ENCODE data around the gene TENM4.

Gene TENM4

GRCh38 chr11:79139900-79140299 is 300.9 kb downstream of the TENM4 start:
- Histone ChIP-seq H3K4ac (ENCODE audit: low read length) (no peak overlapping the region), H2BK15ac (ENCODE audit: low read length) (no peak overlapping the region), H2AK5ac (ENCODE audit: low read depth, low read length) (no peak overlapping the region), H3K14ac (ENCODE audit: low read length) (no peak overlapping the region), H2BK120ac (ENCODE audit: low read depth, low read length) (no peak overlapping the region), H4K8ac (ENCODE audit: low read depth, low read length) (no peak overlapping the region), H3K4me1 (ENCODE audit: control insufficient read depth in 2 of 2, insufficient read depth in 1 of 2, low read depth in 1 of 2, low read length in 2 of 2) (no peaks in the 10 kb centered on the region), H3K79me1 (ENCODE audit: low read depth, low read length) (no peaks in the 10 kb centered on the region), H3K4me2 (ENCODE audit: insufficient read depth, low read length, poor library complexity, severe bottlenecking) (no peak overlapping the region), H3K36me3 (replicated peaks in 1 of 2; ENCODE audit: control insufficient read depth in 2 of 2, insufficient read depth in 2 of 2, low read length in 2 of 2) (no peaks in the 10 kb centered on the region), H3K9ac (ENCODE audit: low read depth, low read length, poor library complexity) (no peak overlapping the region), H3K27ac (replicated peaks; ENCODE audit: low read length) (no peak overlapping the region), H2AFZ (ENCODE audit: low read length) (no peak overlapping the region), H2BK5ac (ENCODE audit: low read length) (no peak overlapping the region), H3K27me3 (ENCODE audit: control insufficient read depth in 3 of 3, insufficient read depth in 3 of 3, low read depth in 1 of 3, low read length in 3 of 3) (no peaks in the 10 kb centered on the region), H3K4me3 (ENCODE audit: low read length in 2 of 2) (no peak overlapping the region), H3K9me3 (replicated peaks in 1 of 2; ENCODE audit: control insufficient read depth in 2 of 2, insufficient read depth in 1 of 2, low read depth in 1 of 2, low read length in 2 of 2) (no peaks in the 10 kb centered on the region), H3K23ac (ENCODE audit: low read depth, low read length, poor library complexity) (no peak overlapping the region), H2BK12ac (ENCODE audit: low read length) (no peak overlapping the region), H4K91ac (ENCODE audit: low read depth, low read length, poor library complexity) (no peak overlapping the region), H3K18ac (ENCODE audit: low read length) (no peak overlapping the region)
- no peak for DNase-seq (ENCODE audit: low spot score)
- no CpG with 5 or more reads among the region's 4 CpGs for WGBS, 2 donors (ENCODE audit: extremely low coverage in 2 of 2, insufficient read length in 2 of 2, insufficient replicate concordance in 1 of 2)

- Histone ChIP-seq H2AK5ac (ENCODE audit: low read depth, low read length) (no peak overlapping the region), H3K23ac (ENCODE audit: low read depth, low read length, poor library complexity) (no peak overlapping the region), H3K4me1 (ENCODE audit: control insufficient read depth in 2 of 2, insufficient read depth in 1 of 2, low read depth in 1 of 2, low read length in 2 of 2) (no peaks in the 10 kb centered on the region), H3K9ac (ENCODE audit: low read depth, low read length, poor library complexity) (no peak overlapping the region), H3K4ac (ENCODE audit: low read length) (no peak overlapping the region), H3K79me1 (ENCODE audit: low read depth, low read length) (no peaks in the 10 kb centered on the region), H4K8ac (ENCODE audit: low read depth, low read length) (no peak overlapping the region), H3K14ac (ENCODE audit: low read length) (no peak overlapping the region), H3K4me3 (ENCODE audit: low read length in 2 of 2) (no peak overlapping the region), H2BK12ac (ENCODE audit: low read length) (no peak overlapping the region), H3K36me3 (replicated peaks in 1 of 2; ENCODE audit: control insufficient read depth in 2 of 2, insufficient read depth in 2 of 2, low read length in 2 of 2) (no peaks in the 10 kb centered on the region), H2BK15ac (ENCODE audit: low read length) (no peak overlapping the region), H3K9me3 (replicated peaks in 1 of 2; ENCODE audit: control insufficient read depth in 2 of 2, insufficient read depth in 1 of 2, low read depth in 1 of 2, low read length in 2 of 2) (peaks cover 2 to 7% of the 10 kb centered on the region in 2 donors), H2BK120ac (ENCODE audit: low read depth, low read length) (no peak overlapping the region), H3K27me3 (ENCODE audit: control insufficient read depth in 3 of 3, insufficient read depth in 3 of 3, low read depth in 1 of 3, low read length in 3 of 3) (no peaks in the 10 kb centered on the region), H3K4me2 (ENCODE audit: insufficient read depth, low read length, poor library complexity, severe bottlenecking) (no peak overlapping the region), H4K91ac (ENCODE audit: low read depth, low read length, poor library complexity) (no peak overlapping the region), H2BK5ac (ENCODE audit: low read length) (no peak overlapping the region), H3K27ac (replicated peaks; ENCODE audit: low read length) (no peak overlapping the region), H2AFZ (ENCODE audit: low read length) (no peak overlapping the region), H3K18ac (ENCODE audit: low read length) (no peak overlapping the region)
- WGBS, 2 donors (ENCODE audit: extremely low coverage in 2 of 2, insufficient read length in 2 of 2, insufficient replicate concordance in 1 of 2): no CpG with 5 or more reads among the region's 4 CpGs
- DNase-seq (ENCODE audit: low spot score): no peak
Observed at GRCh38 chr11:79129702-79130101, 311.1 kb downstream of the TENM4 start.

GRCh38 chr11:79128291-79128690 is 312.5 kb downstream of the TENM4 start:
- Histone ChIP-seq H3K4me3 (ENCODE audit: low read length in 2 of 2) (no peak overlapping the region), H3K79me1 (ENCODE audit: low read depth, low read length) (no peaks in the 10 kb centered on the region), H2BK12ac (ENCODE audit: low read length) (no peak overlapping the region), H3K36me3 (replicated peaks in 1 of 2; ENCODE audit: control insufficient read depth in 2 of 2, insufficient read depth in 2 of 2, low read length in 2 of 2) (no peaks in the 10 kb centered on the region), H3K27me3 (ENCODE audit: control insufficient read depth in 3 of 3, insufficient read depth in 3 of 3, low read depth in 1 of 3, low read length in 3 of 3) (no peaks in the 10 kb centered on the region), H3K4ac (ENCODE audit: low read length) (no peak overlapping the region), H3K14ac (ENCODE audit: low read length) (no peak overlapping the region), H3K4me1 (ENCODE audit: control insufficient read depth in 2 of 2, insufficient read depth in 1 of 2, low read depth in 1 of 2, low read length in 2 of 2) (no peaks in the 10 kb centered on the region), H2AK5ac (ENCODE audit: low read depth, low read length) (no peak overlapping the region), H2BK120ac (ENCODE audit: low read depth, low read length) (no peak overlapping the region), H4K8ac (ENCODE audit: low read depth, low read length) (no peak overlapping the region), H2BK5ac (ENCODE audit: low read length) (no peak overlapping the region), H3K18ac (ENCODE audit: low read length) (no peak overlapping the region), H3K4me2 (ENCODE audit: insufficient read depth, low read length, poor library complexity, severe bottlenecking) (no peak overlapping the region), H2AFZ (ENCODE audit: low read length) (no peak overlapping the region), H3K9ac (ENCODE audit: low read depth, low read length, poor library complexity) (no peak overlapping the region), H2BK15ac (ENCODE audit: low read length) (no peak overlapping the region), H4K91ac (ENCODE audit: low read depth, low read length, poor library complexity) (no peak overlapping the region), H3K9me3 (replicated peaks in 1 of 2; ENCODE audit: control insufficient read depth in 2 of 2, insufficient read depth in 1 of 2, low read depth in 1 of 2, low read length in 2 of 2) (peaks cover 2 to 7% of the 10 kb centered on the region in 2 donors), H3K27ac (replicated peaks; ENCODE audit: low read length) (no peak overlapping the region), H3K23ac (ENCODE audit: low read depth, low read length, poor library complexity) (no peak overlapping the region)
- DNase-seq (ENCODE audit: low spot score): no peak
- no CpG with 5 or more reads among the region's 3 CpGs for WGBS, 2 donors (ENCODE audit: extremely low coverage in 2 of 2, insufficient read length in 2 of 2, insufficient replicate concordance in 1 of 2)

GRCh38 chr11:79122759-79123158 is 318.1 kb downstream of the TENM4 start:
- no CpG with 5 or more reads among the region's 3 CpGs for WGBS, 2 donors (ENCODE audit: extremely low coverage in 2 of 2, insufficient read length in 2 of 2, insufficient replicate concordance in 1 of 2)
- Histone ChIP-seq H3K4me2 (ENCODE audit: insufficient read depth, low read length, poor library complexity, severe bottlenecking) (no peak overlapping the region), H3K18ac (ENCODE audit: low read length) (no peak overlapping the region), H2AK5ac (ENCODE audit: low read depth, low read length) (no peak overlapping the region), H3K4ac (ENCODE audit: low read length) (no peak overlapping the region), H3K79me1 (ENCODE audit: low read depth, low read length) (no peaks in the 10 kb centered on the region), H3K4me3 (ENCODE audit: low read length in 2 of 2) (no peak overlapping the region), H2BK12ac (ENCODE audit: low read length) (no peak overlapping the region), H3K9ac (ENCODE audit: low read depth, low read length, poor library complexity) (no peak overlapping the region), H3K9me3 (replicated peaks in 1 of 2; ENCODE audit: control insufficient read depth in 2 of 2, insufficient read depth in 1 of 2, low read depth in 1 of 2, low read length in 2 of 2) (peaks cover 2 to 7% of the 10 kb centered on the region in 2 donors), H3K4me1 (ENCODE audit: control insufficient read depth in 2 of 2, insufficient read depth in 1 of 2, low read depth in 1 of 2, low read length in 2 of 2) (peaks cover 10 to 16% of the 10 kb centered on the region in 2 donors), H4K8ac (ENCODE audit: low read depth, low read length) (no peak overlapping the region), H2AFZ (ENCODE audit: low read length) (no peak overlapping the region), H2BK5ac (ENCODE audit: low read length) (no peak overlapping the region), H3K27ac (replicated peaks; ENCODE audit: low read length) (no peak overlapping the region), H3K27me3 (ENCODE audit: control insufficient read depth in 3 of 3, insufficient read depth in 3 of 3, low read depth in 1 of 3, low read length in 3 of 3) (no peaks in the 10 kb centered on the region), H3K14ac (ENCODE audit: low read length) (no peak overlapping the region), H3K36me3 (replicated peaks in 1 of 2; ENCODE audit: control insufficient read depth in 2 of 2, insufficient read depth in 2 of 2, low read length in 2 of 2) (no peaks in the 10 kb centered on the region), H2BK120ac (ENCODE audit: low read depth, low read length) (no peak overlapping the region), H2BK15ac (ENCODE audit: low read length) (no peak overlapping the region), H4K91ac (ENCODE audit: low read depth, low read length, poor library complexity) (no peak overlapping the region), H3K23ac (ENCODE audit: low read depth, low read length, poor library complexity) (no peak overlapping the region)
- no peak for DNase-seq (ENCODE audit: low spot score)
